D341Med (cell line): Measurements from ENCODE around the gene POLR3GL.

ENCODE experiments used
- DNase-seq: peaks from one replicate; pipeline ENCODE4 v3.0.0; 2012; ENCODE audit warnings: low spot score

The POLR3GL gene

GRCh38 chr1:145992958-145993617, 28.6 kb downstream of the POLR3GL start:
- no peak for DNase-seq

- DNase-seq: no peak
These were observed 29.3 kb downstream of the POLR3GL start for GRCh38 chr1:145993618-145994390.

GRCh38 chr1:145994391-145995120, 30.1 kb downstream of the POLR3GL start:
- no peak for DNase-seq

- no peak for DNase-seq
These were observed 30.8 kb downstream of the POLR3GL start for GRCh38 chr1:145995148-145995881.

GRCh38 chr1:145995964-145996432, 31.5 kb downstream of the POLR3GL start:
- peak; percentile 51 for DNase-seq

GRCh38 chr1:145996433-145997015, 32.0 kb downstream of the POLR3GL start, which contains the start of gene TXNIP:
Gene TXNIP, minus strand, starts transcription at chr1:145996579. Its CDS starts 313 bp downstream, at chr1:145996266.
- peak; percentile 100 for DNase-seq

- DNase-seq: no peak
These were observed 32.7 kb downstream of the POLR3GL start for GRCh38 chr1:145997016-145997717.

- no peak for DNase-seq
These were observed 33.2 kb downstream of the POLR3GL start for GRCh38 chr1:145997718-145998023.

GRCh38 chr1:145999321-146000024, 35.0 kb downstream of the POLR3GL start:
- no peak for DNase-seq

GRCh38 chr1:146001709-146002108, 37.2 kb downstream of the POLR3GL start:
- DNase-seq: no peak

GRCh38 chr1:146007489-146008133, 43.1 kb downstream of the POLR3GL start:
- DNase-seq: no peak

- no peak for DNase-seq
These were observed 45.7 kb downstream of the POLR3GL start for GRCh38 chr1:146010126-146010738.

GRCh38 chr1:146012703-146013558, 48.4 kb downstream of the POLR3GL start:
- DNase-seq: peak; percentile 61

GRCh38 chr1:146013559-146013922, 49.1 kb downstream of the POLR3GL start:
- DNase-seq: no peak

- DNase-seq: no peak
These were observed 52.4 kb downstream of the POLR3GL start for GRCh38 chr1:146016891-146017290.

GRCh38 chr1:146019231-146020057, 55.0 kb downstream of the POLR3GL start:
- DNase-seq: no peak
